NCI-H82 treated with DMSO at 0.1 percent for 48 hours (cell line): Measurements from ENCODE around the gene TENM3.

ENCODE experiments used
- DNase-seq: peaks from one replicate; lab custom pipeline; 2025; ENCODE audit not compliant: unreplicated experiment; lab: John Stamatoyannopoulos, UW

Gene TENM3

DNA sequence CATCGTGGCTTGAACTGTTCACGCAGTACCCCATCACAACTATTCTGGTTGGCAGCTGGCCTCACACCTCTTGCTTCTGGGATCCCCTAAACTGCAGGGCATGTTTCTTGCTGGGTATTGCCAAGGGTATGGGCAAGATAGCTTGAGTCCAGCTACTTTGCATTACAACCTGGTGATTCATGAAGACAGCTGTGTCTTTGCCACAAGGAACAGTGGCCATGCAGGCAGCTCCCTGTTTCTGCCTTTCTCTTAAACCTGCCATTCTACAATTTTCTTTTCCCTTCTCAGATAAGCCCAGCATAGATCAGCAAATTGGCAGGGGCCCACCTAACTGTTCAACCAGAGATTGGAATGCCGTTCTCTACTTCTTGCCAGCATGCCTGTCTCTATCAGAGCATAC lies 42.8 kb downstream of the TENM3 start:
- DNase-seq, result no peak

- DNase-seq, result no peak
These were observed 43.7 kb downstream of the TENM3 start for GRCh38 chr4:182286931-182287330.

GRCh38 chr4:182288534-182288933 lies 45.3 kb downstream of the TENM3 start:
- no peak for DNase-seq

GRCh38 chr4:182289809-182290208 lies 46.6 kb downstream of the TENM3 start:
- no peak for DNase-seq

- DNase-seq, result no peak
These were observed 48.0 kb downstream of the TENM3 start for GRCh38 chr4:182291175-182291574.

DNA sequence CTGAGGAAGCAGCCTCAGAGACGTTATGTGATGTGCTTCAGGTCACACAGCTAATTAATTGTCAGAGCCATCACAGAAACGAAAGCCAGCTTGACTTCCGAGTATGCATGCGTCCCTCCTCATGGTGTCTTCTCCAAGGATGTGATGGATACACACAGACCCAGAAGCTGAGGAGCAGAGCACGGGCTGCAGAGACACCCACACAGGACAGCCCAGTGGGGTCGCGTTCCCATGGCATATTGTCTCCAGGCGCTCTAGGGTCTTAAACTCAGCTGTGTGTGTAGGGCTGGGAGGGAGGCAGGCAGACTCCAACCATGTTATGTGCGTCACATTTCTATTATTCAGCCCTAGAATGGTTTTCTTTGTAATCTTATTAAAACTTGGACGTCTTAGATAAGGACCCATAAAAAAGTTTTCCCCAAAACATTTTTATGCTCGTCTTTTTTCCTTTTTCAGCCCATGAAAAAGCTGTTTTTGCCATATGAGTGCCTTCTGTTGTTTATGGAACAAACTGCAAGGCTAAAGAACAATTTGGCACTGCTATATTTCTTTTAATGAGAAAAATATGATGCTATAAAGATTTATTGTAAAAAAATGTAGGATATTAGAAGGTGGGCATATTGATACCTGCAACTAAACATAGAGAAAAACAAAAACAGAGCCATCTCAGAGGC lies 48.5 kb downstream of the TENM3 start:
- no peak for DNase-seq

DNA sequence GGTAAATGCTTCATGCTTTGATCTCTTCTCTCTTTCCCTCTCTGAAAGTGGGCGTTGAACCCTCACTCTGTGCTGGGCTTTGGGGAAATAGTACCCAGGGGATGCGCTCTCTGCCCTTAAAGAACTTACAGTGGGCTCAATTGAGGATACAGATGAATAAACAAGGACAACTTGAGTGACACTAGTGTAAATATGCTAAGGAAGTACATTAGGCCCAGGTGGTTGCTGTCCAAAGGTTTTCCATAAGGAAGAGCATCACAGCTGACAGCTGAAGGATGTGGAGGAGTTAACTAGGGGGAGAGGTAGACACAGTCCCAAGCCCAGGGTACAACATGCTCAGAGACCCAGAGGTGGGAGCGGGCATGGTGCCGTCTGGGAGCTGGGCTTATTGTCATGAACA lies 49.4 kb downstream of the TENM3 start:
- no peak for DNase-seq

DNA sequence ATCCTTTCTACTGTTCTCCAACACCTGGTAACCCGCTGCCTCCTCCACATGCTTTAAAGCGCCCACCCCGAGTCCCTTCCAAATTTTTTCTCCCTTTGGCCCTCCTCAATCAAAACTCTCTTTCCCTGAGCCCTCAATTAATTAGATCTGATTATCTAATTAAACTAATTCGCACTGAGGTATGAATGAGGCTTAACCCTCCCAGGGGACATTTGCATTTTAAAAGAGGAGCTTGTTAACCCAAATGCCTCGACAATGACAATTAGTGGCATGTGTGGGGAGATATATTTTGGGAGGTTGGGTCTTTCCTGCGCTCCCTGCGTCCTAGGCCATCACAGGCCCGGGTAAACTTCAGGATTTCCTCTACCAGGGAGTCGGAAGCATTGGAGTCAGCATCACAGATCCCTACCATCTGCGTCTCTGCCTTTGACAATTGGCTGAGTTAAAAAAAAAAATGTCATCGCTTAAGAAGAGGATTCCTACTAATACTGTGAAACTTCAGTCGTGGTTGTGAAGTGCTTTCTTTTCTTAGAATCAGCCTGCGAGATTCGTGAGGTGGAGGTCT lies 50.6 kb downstream of the TENM3 start:
- DNase-seq, result no peak

DNA sequence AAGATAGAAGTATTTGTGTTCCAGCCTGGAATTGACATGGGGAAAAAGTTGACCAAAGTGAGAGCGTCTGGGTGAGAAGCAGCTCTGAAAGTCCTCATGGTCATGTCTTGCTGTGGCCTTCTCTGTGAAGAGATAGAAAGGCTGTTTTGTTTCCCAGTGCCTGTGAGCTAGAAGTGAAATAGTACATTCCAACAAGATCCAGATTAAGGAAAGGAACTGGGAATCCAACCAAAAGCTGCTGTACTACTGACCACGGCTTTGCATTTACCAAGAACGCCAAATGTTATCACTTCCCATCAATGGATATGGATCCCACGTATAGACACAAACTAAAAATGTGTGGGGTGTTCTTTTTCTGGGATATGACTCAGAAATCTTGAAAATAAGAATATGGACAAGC lies 51.2 kb downstream of the TENM3 start:
- DNase-seq, result no peak

DNA sequence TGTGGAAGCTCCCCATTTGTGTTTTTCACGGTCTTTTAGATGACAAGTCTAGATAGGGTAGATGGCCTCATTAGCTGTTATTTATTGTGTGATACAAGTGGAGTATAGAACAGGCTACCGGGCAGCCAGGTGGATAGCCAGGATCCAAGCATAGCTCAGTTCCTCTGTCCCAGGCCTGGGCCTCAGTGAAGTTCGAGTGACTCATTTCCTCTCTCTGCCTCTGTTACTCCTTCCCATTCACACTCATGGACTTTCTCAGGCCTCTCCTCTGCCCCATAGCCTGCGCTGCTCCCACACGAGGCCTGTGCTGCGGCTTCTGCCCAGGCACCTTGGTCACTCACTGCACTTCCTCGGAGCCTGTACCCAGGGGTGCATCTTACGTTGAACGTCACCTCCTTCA lies 54.5 kb downstream of the TENM3 start:
- no peak for DNase-seq

DNA sequence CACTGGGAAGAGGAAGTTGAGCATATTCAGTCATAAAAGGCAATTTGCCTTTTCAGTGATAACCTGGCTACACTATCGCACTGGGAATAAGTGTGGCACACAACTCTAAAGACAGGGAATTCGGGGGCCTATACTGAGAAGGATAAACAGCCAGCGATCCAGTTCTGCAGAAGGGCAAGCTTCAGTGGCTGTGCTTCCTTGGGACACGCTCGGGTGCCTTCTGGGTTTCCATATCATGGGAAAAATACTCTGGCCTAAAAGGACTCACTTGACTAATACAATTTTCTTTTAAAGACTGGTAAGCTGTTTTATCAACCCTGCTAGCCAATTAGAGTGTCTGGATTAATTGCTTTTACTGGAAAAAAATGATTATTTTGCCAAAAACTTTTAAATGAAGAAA lies 58.5 kb downstream of the TENM3 start:
- DNase-seq, result no peak

DNA sequence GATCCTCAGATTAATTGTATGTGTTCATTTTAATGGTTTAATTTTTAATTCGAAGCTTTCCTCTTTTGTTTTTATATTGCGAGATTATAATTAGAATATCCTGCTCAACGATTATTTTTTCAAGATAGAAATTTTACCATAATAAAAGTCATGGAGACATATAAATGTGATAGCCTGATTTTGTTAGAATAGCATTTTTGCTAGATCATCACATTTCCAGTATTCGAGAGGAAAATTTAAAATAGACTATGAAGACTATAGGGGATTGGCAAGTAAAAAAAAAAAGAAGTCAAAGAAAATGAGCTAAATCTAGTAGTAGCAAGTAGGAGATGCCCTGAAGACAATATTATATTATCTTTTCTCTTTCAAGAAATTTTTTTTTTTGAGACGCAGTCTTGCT lies 60.6 kb downstream of the TENM3 start:
- no peak for DNase-seq

GRCh38 chr4:182306792-182307507 lies 63.7 kb downstream of the TENM3 start:
- DNase-seq, result no peak

DNA sequence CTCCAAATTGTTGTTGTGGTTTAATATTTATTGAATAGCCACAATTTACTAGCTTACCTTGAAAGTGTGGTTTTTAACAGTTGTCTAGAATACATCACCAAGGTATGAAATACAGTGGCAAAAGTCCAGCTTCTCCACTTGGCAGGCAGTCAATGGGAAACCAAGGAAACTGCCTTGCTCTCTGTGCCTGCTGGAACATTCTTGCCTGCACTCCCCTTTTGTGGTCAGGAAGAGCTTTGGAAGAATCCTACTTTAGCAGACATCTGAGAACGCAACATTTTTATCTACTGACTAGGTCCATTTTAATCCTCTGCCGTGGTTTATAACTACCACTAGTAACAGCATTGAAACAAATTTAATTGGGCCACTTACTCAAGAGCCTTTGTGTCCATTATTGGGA lies 64.5 kb downstream of the TENM3 start:
- DNase-seq, result no peak

GRCh38 chr4:182309877-182310276 lies 66.7 kb downstream of the TENM3 start:
- no peak for DNase-seq

DNA sequence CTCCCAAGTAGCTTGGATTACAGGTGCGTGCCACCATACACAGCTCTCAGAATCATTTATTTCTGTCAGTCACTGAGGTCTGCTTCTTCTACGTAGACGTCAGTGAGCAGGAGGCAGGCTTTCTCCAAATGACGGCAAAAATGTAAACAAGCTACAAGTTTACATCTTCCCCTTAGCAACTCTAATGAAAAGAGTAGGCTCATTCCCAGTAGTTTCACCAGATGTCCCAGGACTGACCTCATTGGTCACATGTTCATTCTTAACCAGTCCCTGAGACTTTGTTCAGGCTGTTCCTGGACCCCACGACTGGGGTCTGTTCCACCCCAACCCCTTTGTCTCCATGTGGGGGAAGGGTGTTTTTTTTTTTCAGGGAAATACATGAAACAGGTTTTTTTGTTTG lies 67.1 kb downstream of the TENM3 start:
- DNase-seq, result no peak

DNA sequence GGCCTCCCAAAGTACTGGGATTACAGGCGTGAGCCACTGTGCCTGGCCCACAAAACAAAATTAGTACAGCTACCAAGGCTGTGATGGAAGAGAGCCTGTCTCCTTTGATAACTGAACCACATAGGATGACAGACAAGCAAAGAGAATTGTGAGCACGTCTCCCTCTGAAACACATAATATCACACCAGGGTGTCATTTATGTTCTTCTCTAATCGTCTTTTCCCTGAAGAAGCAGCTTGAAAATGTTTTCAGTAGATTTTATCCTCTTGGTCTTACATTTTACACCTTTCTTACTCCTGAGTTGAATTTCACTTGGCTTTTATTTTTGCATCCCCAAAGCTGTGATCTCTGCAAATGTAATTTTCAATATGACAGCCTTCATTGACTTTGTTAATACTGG lies 67.8 kb downstream of the TENM3 start:
- DNase-seq, result no peak

DNA sequence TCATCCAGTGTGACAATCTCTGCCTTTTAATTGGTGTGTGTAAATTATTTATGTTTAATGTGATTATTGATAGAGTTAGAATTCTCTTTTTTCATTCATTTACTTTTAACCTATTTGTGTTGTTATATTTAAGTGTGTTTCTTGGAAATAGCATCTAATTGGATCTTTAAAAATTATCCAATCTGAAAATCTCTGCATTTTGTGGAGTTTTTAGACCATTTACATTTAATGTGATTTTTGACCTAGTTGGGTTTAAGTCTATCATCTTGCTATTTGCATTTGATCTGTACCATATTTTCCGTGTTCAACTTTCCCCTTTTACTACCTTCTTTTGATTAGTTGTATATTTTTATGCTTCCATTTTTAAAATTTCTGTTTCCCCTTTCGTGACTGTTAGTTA lies 71.3 kb downstream of the TENM3 start:
- no peak for DNase-seq

GRCh38 chr4:182318256-182318655 lies 75.1 kb downstream of the TENM3 start:
- no peak for DNase-seq

DNA sequence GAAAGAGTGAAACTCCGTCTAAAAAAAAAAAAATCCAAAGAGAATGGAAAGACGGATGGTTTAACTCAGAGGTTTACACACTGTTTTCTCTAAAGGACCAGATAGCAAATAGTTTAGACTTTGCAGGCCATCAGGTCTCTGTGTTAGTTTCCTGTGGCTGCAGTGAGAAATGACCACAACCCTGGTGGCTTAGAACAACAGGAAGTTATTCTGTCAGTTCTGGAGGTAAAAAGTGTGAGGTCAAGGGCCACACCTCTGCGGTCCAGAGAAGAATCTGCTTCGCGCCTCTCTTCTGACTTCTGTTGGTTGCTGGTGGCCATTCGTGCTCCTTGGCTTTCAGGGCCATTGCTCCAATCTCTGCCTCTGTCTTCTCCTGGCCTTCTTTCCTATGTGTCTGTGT lies 76.9 kb downstream of the TENM3 start:
- no peak for DNase-seq

- DNase-seq, result no peak
These were observed 77.4 kb downstream of the TENM3 start for GRCh38 chr4:182320580-182320979.

DNA sequence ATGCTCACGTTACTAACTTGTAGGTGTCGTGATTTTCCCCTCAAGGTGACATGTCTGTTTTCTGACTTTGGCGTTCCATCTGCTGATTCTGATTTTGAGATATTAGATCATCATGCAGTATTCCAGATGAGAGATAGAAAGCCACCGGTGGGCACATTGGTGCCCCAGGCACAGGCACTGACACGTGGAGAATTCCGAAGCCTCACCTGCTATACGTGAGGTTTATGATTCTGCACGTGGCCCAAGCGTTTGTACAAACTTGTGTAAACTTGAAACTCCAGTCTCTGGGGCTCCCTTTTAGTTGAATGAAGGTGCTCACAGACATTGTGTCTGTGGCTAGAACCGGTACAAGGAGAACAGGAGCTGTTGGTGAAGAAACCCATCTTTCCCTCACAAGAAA lies 81.1 kb downstream of the TENM3 start:
- no peak for DNase-seq

DNA sequence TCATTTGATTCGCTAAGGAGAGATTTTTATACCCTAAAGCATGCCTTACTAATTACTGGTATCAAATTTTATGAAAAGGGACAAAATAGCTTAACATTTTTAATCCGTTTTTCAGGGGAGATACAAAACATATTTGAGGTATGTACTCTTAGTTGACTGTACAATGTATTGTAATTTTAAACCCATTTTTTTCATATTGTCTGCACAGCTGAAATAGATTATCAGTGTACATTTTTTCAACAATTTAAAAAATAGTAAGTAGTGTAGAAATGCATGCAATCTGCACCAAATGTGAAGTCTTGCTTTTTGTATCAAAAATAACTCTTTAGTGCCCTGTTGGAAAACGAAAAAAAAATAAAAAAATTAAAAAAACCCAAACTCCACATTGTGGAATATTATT lies 82.2 kb downstream of the TENM3 start:
- DNase-seq, result no peak
